HG03135 (cell line): ENCODE data around the gene LNX1.

Experiments
- ATAC-seq: cut with Tn5 transposase; IDR thresholded peaks from one replicate; pipeline ENCODE4 v1.9.1; 2021; ENCODE audit warnings: mild to moderate bottlenecking, moderate library complexity; ENCODE audit not compliant: unreplicated experiment

The LNX1 gene

GRCh38 chr4:53502094-53502493, 89.2 kb downstream of the LNX1 start:
- no peak for ATAC-seq

GRCh38 chr4:53501561-53501960, 89.7 kb downstream of the LNX1 start:
- ATAC-seq: no peak

DNA sequence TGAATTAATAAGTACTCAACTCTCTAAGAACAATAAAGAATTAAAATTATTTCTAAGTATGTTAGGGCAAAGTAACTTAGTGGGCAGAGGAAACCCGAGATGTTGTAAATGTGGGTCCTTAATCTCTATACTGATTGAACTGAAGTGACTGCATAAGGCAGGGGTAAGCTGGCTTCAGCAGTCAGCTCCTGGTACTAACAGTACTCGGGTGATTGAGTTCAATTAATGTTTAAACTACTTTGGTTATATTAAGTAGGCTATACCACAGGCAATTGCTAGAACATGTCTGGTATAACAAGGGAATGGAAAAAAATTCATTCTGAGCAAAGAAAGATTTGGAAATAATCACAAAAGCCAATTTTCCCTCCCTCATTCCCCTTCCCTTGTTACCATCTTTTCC, 90.7 kb downstream of the LNX1 start:
- no peak for ATAC-seq

DNA sequence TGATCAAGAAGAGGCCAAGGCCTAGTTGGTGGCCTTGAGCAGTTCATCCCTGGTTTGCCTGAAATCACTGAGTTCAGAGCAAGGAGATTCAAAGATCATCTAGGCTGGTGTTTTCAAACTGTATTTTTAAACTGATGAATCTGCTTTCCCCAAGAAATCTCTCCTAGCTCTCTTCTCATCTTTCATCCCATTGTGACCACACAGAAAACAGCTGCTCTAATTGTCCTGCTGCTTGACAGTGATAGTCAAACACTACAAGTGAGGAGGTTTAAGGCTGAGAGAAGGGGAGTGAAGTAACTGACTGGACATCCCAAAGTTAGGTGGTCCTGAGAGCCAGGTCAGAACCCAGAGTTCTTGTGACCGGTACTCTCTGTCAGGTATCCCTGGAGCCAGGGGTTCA, 91.5 kb downstream of the LNX1 start:
- no peak for ATAC-seq

DNA sequence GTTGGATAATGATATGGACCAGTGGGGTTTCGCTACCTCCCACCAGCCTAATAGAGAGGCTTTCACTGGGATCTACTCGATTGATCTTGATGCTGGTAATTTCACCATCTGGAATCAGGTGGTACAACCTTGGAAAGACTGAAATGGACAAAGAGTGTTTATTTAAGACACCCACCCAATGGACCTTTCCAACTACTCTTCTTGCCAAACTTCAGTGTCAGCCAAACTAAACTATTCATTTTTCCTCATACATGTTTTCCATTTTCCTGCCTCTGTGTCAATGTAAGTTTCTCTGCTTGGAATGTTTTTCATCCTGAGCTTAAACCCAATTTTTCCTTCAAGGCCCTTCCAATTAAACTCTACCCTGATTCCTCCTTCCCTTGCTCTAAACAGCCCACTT, 92.6 kb downstream of the LNX1 start:
- no peak for ATAC-seq

GRCh38 chr4:53497487-53498244, 93.6 kb downstream of the LNX1 start:
- ATAC-seq: no peak

GRCh38 chr4:53494851-53495250, 96.4 kb downstream of the LNX1 start:
- ATAC-seq: no peak

DNA sequence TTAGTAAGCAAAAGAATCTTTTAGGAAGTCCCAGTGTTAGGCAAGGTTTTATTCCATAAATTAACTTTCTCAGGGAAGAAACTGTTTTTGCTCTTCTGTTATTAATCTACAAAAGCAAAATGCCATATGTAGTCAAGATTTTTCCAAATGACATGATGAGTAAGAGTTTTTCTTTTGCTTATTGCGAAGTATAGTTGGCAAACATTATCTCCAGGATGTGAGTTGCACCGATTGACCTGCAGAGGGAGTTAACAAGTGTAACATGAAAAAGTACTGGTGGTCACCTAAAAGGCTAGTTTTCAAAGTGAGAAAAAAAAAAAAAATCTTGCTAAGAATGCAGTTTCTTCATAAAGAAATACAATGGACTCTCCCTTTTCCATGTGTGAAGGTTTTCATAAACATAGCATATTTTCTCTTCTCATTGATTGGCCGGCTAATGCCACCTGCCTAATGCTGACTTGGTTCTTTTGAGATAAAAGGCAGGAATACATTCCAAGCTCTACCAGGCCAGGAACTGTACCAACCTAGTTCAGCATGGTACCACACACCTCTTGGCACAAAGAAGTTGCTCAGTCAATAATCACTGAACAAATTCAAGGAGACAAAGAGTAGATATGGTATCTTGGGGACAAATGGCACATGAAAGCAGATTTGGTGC, 100.2 kb downstream of the LNX1 start:
- no peak for ATAC-seq

DNA sequence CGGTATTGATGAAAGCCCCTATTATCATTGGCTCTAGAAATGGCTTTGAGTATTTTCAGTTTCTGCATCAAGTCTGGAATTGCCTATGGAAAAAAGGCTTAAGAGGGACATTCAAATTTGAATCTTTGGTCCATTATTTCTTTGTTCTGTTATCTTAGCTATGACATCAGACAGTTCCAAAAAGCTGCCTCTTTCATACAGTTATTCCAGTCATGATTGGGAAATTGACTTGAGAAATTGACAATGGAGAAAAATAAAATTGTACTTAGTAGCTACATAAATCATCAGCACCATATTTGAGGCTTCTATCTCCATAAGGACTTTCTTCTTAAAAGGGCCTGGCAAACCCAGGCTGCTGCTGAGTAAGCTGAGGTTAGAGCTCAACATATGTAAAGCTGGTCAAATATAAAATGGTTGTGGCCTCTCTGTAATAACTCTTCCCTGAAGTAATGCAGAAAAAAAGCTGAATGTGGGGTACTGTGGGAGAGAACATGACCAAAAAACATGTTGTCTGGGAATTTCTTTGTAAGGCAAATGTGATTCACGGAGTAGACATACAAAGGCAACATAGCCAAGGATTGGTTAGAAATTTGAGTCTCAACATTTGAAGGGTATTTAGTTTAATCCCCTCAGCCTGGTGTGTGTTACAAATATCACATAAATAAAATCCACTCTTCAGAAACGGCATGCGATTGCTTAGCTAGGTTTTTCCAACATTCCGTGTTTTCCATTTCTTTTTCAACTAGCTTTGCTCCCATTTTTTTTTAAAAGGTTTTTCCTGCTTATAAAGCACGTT, 100.9 kb downstream of the LNX1 start:
- ATAC-seq: no peak

DNA sequence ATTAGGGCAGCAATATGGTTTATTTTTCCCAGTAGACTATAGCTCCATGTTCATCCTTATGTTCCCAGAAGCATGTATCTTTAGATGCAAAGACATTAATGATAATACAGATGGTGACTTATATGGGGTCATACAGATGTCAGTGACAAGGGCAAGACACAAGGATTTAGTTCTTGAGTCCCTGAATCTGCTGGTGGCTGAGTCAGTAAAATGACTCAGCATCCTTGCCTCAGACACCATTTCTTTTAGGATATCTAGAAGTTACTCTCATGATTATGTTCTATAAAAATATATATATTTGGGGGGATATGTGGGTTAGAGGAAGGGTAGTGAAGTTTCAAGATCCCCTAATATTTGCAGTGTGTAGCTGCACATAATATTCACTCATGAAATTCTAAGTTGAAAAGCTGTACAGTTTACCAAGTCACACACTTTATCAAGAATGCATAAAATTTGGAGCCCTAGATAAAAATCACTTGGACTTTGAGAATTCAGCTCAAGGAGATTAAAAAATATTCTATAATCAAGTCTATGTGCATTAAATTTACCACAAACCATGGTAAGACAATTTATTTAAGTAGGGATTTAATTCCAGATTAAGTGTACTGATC, 101.9 kb downstream of the LNX1 start:
- ATAC-seq: no peak

DNA sequence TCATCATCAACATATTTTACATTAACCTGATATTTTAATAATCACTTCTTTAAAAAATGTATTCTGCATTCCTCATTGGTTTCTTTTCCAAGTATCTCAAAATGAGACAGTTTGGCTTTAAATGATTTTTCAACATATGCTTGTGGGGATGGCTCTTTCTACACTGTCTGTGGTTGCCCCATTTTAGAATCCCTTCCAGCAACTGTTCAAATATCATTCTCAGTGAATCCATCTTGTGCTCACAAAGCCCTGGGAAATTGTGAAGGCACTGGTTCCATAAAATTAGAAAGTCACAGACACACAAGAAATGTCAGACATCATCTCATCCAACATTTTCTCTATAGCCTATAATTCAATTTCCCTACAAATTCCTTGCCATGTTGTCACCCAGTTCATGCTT, 103.5 kb downstream of the LNX1 start:
- ATAC-seq: no peak

DNA sequence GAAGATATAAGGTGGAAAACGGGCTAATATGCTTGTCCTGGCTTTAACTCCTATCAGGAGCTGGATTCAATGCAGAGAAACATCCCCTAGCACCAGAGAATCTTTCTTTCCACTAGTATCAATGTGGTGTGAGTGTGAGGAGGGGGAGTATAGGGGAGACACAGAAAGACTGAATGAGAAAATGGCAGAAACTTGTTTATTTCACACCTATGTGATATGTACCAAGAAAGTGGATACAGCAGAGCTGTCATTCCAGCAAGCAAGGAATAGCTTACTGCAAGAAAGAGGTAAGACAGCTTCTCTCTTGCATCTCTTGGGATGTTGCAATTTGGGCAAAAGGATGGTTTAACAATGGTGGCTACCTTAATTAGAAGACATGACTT, 105.6 kb downstream of the LNX1 start:
- ATAC-seq: no peak

DNA sequence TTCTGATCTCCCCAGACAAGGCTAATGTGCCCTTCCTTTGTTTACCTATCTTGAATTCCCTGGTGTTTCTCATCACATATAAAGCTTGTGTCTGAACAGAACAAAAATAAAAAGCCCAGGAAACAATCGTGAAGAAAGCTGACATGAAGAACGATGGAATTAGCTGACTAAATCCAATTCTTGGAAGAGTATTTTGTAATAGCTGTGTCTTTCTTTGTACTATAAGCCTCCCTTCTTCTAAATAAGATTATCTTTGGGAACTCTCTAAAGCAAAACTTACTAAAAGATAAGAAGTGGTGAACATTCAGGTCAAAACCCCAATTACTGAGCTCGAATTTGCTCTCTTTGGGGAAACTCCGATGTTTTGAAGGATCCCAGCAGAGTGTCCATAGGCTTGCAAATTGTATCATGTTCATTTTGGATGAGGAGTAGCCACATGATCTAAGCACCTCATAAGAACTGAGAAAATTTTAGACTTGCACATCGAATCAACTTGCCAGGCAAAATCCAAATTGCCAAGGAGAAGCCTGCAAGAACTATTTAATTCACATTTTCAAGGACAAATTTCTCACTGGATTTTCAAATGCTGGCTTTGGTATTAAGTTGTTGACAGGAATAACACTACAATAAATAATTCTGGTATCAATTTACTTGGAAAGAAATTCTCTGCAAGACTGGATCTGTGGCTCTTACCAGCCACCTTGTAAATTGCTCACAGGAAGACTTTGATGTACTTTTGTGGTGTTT, 106.2 kb downstream of the LNX1 start:
- ATAC-seq: no peak

DNA sequence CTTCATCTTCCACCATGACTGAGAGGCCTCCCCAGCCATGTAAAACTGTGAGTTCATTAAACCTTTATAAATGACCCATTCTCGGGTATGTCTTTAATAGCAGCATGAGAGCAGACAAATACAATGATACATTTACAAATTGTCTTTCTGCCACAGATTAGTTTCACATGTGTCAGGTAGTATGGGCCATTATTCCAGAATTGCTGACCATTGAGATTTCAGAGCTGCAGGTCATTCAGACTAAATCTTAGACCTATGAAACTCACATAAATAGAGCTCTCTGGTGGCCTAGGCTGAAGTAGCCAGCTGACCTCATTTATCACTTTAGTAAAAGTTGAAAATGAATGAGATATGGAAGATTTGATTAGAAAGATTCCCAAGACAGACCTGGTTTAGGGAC, 108.0 kb downstream of the LNX1 start:
- no peak for ATAC-seq

GRCh38 chr4:53481586-53481985, 109.7 kb downstream of the LNX1 start:
- ATAC-seq: no peak

GRCh38 chr4:53480909-53481308, 110.4 kb downstream of the LNX1 start:
- no peak for ATAC-seq

GRCh38 chr4:53479736-53480525, 111.4 kb downstream of the LNX1 start:
- no peak for ATAC-seq

- ATAC-seq: no peak
Observed at GRCh38 chr4:53478671-53479456, 112.4 kb downstream of the LNX1 start.

DNA sequence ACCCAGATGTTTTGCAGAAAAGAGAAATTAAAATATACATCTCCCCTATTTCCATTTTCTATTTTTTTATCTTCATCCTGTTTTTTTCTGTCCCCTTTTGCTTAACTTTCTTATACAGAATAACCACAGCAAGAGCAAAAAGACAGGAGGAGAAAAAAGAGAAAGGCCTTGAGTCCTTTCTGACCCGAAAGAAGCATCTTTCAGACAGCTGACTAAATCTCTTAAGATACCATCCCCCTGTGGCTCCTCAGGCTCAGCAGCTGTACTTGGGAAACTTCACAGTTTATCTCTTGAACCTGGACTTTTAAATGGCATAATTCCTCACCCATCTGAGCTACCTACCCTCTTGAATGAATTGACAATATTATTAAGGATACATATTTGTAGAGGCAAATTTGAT, 113.7 kb downstream of the LNX1 start:
- ATAC-seq: no peak
